Esophagus muscularis mucosa (tissue), 3 donors: Measurements from ENCODE around the gene RAB11A.

Experiments
- CTCF ChIP-seq, 3 experiments: fragments of 200-600 bp in 2 of 3; fragments of 450-650 bp in 1 of 3; sonication (generic) in 2 of 3; IDR thresholded peaks; one replicate each; pipeline ENCODE4 v1.5.1; 2017 to 2019; ENCODE audit warnings: antibody characterized with exemption in 3 of 3, mild to moderate bottlenecking in 2 of 3, moderate library complexity in 1 of 3
- POLR2A ChIP-seq: fragments of 450-650 bp; IDR thresholded peaks from one replicate; pipeline ENCODE4 v1.6.1; 2017; ENCODE audit warnings: antibody characterized with exemption, moderate library complexity, mild to moderate bottlenecking, low read depth
- POLR2AphosphoS5 ChIP-seq, 2 donors: sonication (generic); formaldehyde crosslinking; IDR thresholded peaks; one replicate each; pipeline ENCODE4 v1.6.1; 2017; ENCODE audit warnings: antibody characterized with exemption in 2 of 2

- TF ChIP-seq POLR2A: no peak
- TF ChIP-seq CTCF (IDR thresholded peaks at IDR 0.05): no peak
- no peak for TF ChIP-seq POLR2AphosphoS5 (IDR thresholded peaks at IDR 0.05)
Observed at GRCh38 chr15:65920121-65920520, 50.8 kb downstream of the RAB11A start.
